SK-N-SH (cell line): Measurements from ENCODE around the gene SLC9A7. TPM values are rescaled to one million over a fixed set of nuclear protein-coding genes. Genes with fewer than 3 reads are reported as not detected.

Experiments used
- CTCF ChIA-PET: fragments of 300-600, 350-600 bp; formaldehyde crosslinking; extraction: SDS; loops from one replicate; lab custom pipeline; 2021; lab: Yijun Ruan, JAX
- POLR2A ChIA-PET: fragments of 350-600 bp; sonication (Branson Sonifier 250); formaldehyde crosslinking; extraction: SDS; loops from one replicate; lab custom pipeline; 2020; ENCODE audit warnings: antibody characterized with exemption, inconsistent platforms; lab: Yijun Ruan, JAX
- DNase-seq: peaks from one replicate; pipeline ENCODE4 v3.0.0; 2012
- H2AFZ ChIP-seq: fragments of 200-600 bp; sonication (generic); 2 replicates; pipeline ENCODE4 v1.8.1; 2016; ENCODE audit warnings: antibody characterized with exemption, mild to moderate bottlenecking, low read depth
- H3F3A ChIP-seq: fragments of 200-600 bp; sonication (generic); replicated peaks from 2 replicates; pipeline ENCODE3; 2016; ENCODE audit warnings: antibody characterized with exemption, mild to moderate bottlenecking; ENCODE audit not compliant: insufficient read depth
- H3K27ac ChIP-seq, 2 experiments: fragments of 200-500 bp in 1 of 2; fragments of 200-600 bp in 1 of 2; sonication (Bioruptor generic) in 1 of 2; sonication (generic), shearing (Covaris generic) in 1 of 2; 2 replicates each; pipeline versions ENCODE4 v1.5.1 to v1.6.1; 2014 to 2016; ENCODE audit warnings: low read depth in 2 of 2, inconsistent platforms in 1 of 2, low read length in 1 of 2, mild to moderate bottlenecking in 1 of 2, mixed read lengths in 1 of 2
- H3K27me3 ChIP-seq: fragments of 200-600 bp; sonication (generic), shearing (Covaris generic); 2 replicates; pipeline ENCODE4 v1.6.1; 2016; ENCODE audit warnings: mixed run types; ENCODE audit not compliant: insufficient read depth
- H3K36me3 ChIP-seq, 2 experiments: fragments of 200-500 bp in 1 of 2; fragments of 200-600 bp in 1 of 2; sonication (Bioruptor generic) in 1 of 2; sonication (generic) in 1 of 2; replicated peaks in 1 of 2; 2 replicates each; pipeline versions ENCODE3 to v1.5.1; 2014 to 2016; ENCODE audit warnings: low read length in 1 of 2, mild to moderate bottlenecking in 1 of 2; ENCODE audit not compliant: insufficient read depth in 2 of 2, control insufficient read depth in 1 of 2
- H3K4me1 ChIP-seq, 2 experiments: fragments of 200-500 bp in 1 of 2; fragments of 200-600 bp in 1 of 2; sonication (Bioruptor generic) in 1 of 2; sonication (generic), shearing (Covaris generic) in 1 of 2; 2 replicates each; pipeline versions ENCODE4 v1.5.1 to v1.6.1; 2014 to 2016; ENCODE audit warnings: low read depth in 1 of 2, low read length in 1 of 2, mixed run types in 1 of 2; ENCODE audit not compliant: insufficient read depth in 2 of 2, control insufficient read depth in 1 of 2
- H3K4me2 ChIP-seq: fragments of 200-600 bp; sonication (generic), shearing (Covaris generic); 2 replicates; pipeline ENCODE4 v1.6.1; 2017; ENCODE audit warnings: mixed run types
- H3K4me3 ChIP-seq, 2 experiments: fragments of 200-500 bp in 1 of 2; fragments of 200-600 bp in 1 of 2; sonication (Bioruptor generic) in 1 of 2; sonication (generic), shearing (Covaris generic) in 1 of 2; 2 replicates each; pipeline versions ENCODE4 v1.5.1 to v1.8.1; 2014 to 2016; ENCODE audit warnings: low read depth in 2 of 2, inconsistent platforms in 1 of 2, low read length in 1 of 2, mild to moderate bottlenecking in 1 of 2, mixed read lengths in 1 of 2, moderate library complexity in 1 of 2
- H3K79me2 ChIP-seq: fragments of 200-600 bp; sonication (generic); 2 replicates; pipeline ENCODE4 v1.8.1; 2017; ENCODE audit warnings: mild to moderate bottlenecking; ENCODE audit not compliant: insufficient read depth
- H3K9ac ChIP-seq: fragments of 200-600 bp; sonication (generic); 2 replicates; pipeline ENCODE4 v1.6.1; 2017; ENCODE audit warnings: mixed run types
- H3K9me2 ChIP-seq: fragments of 200-600 bp; sonication (generic); 2 replicates; pipeline ENCODE4 v1.6.1; 2017; ENCODE audit warnings: mixed run types
- H3K9me3 ChIP-seq: fragments of 200-600 bp; sonication (generic); 2 replicates; pipeline ENCODE4 v1.6.1; 2017; ENCODE audit warnings: mixed run types, mild to moderate bottlenecking, moderate library complexity
- H4K20me1 ChIP-seq: fragments of 200-600 bp; sonication (generic); 2 replicates; pipeline ENCODE4 v1.6.1; 2017; ENCODE audit warnings: mild to moderate bottlenecking, mixed run types; ENCODE audit not compliant: insufficient read depth
- CHD2 ChIP-seq: fragments of 150-350 bp; IDR thresholded peaks from 2 replicates; pipeline ENCODE4 v1.6.1; 2018; ENCODE audit warnings: low read length; ENCODE audit not compliant: partially characterized antibody
- CTCF ChIP-seq: fragments of 200-600 bp; sonication (generic); IDR thresholded peaks from 2 replicates; pipeline ENCODE4 v1.6.1; 2017; ENCODE audit warnings: antibody characterized with exemption, mild to moderate bottlenecking, moderate library complexity
- ELF1 ChIP-seq: IDR thresholded peaks from 2 replicates; pipeline ENCODE4 v1.4.0; 2012
- EP300 ChIP-seq, 2 experiments: IDR thresholded peaks; 2 replicates each; pipeline versions ENCODE4 v1.4.0 to v1.6.1; 2012; ENCODE audit warnings: borderline replicate concordance in 1 of 2, low read depth in 1 of 2, low read length in 1 of 2
- EZH2phosphoT487 ChIP-seq: fragments of 200-600 bp; sonication (generic); IDR thresholded peaks from 2 replicates; pipeline ENCODE4 v1.6.1; 2017; ENCODE audit warnings: low read depth, mixed run types, mild to moderate bottlenecking, antibody characterized with exemption, moderate library complexity, borderline replicate concordance
- FOSL2 ChIP-seq: IDR thresholded peaks from 2 replicates; pipeline ENCODE4 v1.4.0; 2012; ENCODE audit warnings: low read depth, mild to moderate bottlenecking, moderate library complexity, borderline replicate concordance
- FOXJ3 ChIP-seq: sonication (generic); formaldehyde crosslinking; IDR thresholded peaks from 2 replicates; pipeline ENCODE4 v1.5.1; 2020; ENCODE audit warnings: mild to moderate bottlenecking, missing genetic modification reagents
- FOXM1 ChIP-seq: IDR thresholded peaks from 2 replicates; pipeline ENCODE4 v1.4.0; 2012; ENCODE audit warnings: low read depth, mild to moderate bottlenecking
- GATA2 ChIP-seq: sonication (generic); formaldehyde crosslinking; IDR thresholded peaks from 2 replicates; pipeline ENCODE4 v1.5.0; 2020; ENCODE audit warnings: mild to moderate bottlenecking, missing genetic modification reagents
- JUND ChIP-seq: IDR thresholded peaks from 2 replicates; pipeline ENCODE4 v1.4.0; 2012
- MAX ChIP-seq: IDR thresholded peaks from 2 replicates; pipeline ENCODE4 v1.4.0; 2012; ENCODE audit warnings: low read depth
- MEF2A ChIP-seq: IDR thresholded peaks from 2 replicates; pipeline ENCODE4 v1.4.0; 2012; ENCODE audit warnings: low read depth, borderline replicate concordance
- MXI1 ChIP-seq: IDR thresholded peaks from 2 replicates; pipeline ENCODE4 v1.6.1; 2012; ENCODE audit warnings: mild to moderate bottlenecking, low read depth, low read length, improper control_type of control experiment
- NFIC ChIP-seq: IDR thresholded peaks from 2 replicates; pipeline ENCODE4 v1.4.0; 2012; ENCODE audit warnings: borderline replicate concordance
- POLR2AphosphoS5 ChIP-seq: IDR thresholded peaks from 2 replicates; pipeline ENCODE4 v1.6.1; 2012; ENCODE audit warnings: low read depth, low read length
- RAD21 ChIP-seq: IDR thresholded peaks from 2 replicates; pipeline ENCODE4 v1.6.1; 2012; ENCODE audit warnings: mild to moderate bottlenecking, low read length
- RCOR1 ChIP-seq: fragments of 150-350 bp; IDR thresholded peaks from 2 replicates; pipeline ENCODE4 v1.6.1; 2017; ENCODE audit warnings: antibody characterized with exemption, low read length
- RFX5 ChIP-seq: IDR thresholded peaks from 2 replicates; pipeline ENCODE4 v1.6.1; 2012; ENCODE audit warnings: mild to moderate bottlenecking, improper control_type of control experiment, low read length
- SMC3 ChIP-seq: IDR thresholded peaks from 2 replicates; pipeline ENCODE4 v1.6.1; 2012; ENCODE audit warnings: low read depth, low read length, improper control_type of control experiment
- TCF12 ChIP-seq: IDR thresholded peaks from 2 replicates; pipeline ENCODE4 v1.4.0; 2012
- USF1 ChIP-seq: IDR thresholded peaks from 2 replicates; pipeline ENCODE4 v1.4.0; 2012; ENCODE audit warnings: low read depth, borderline replicate concordance
- YY1 ChIP-seq: IDR thresholded peaks from 2 replicates; pipeline ENCODE4 v1.4.0; 2012; ENCODE audit warnings: low read depth, mild to moderate bottlenecking
- WGBS: methylation state at CpG from one replicate; pipeline ENCODE4 v1.1.6; 2017; ENCODE audit warnings: low lambda C conversion rate; 5-methylcytosine and 5-hydroxymethylcytosine counted together
- polyA plus RNA-seq, 3 experiments: library from polyadenylated mRNA; depleted of rRNA; stranded (reverse); fragments of >200 nt; gene quantifications; 2 replicates each; pipeline ENCODE4 v1.2.3, GENCODE V29; 2012

SLC9A7 gene
- polyA plus RNA-seq, 1 of the 3 experiments (the other 2 are of a cell fraction): 10.5 TPM

- no peaks in the 10 kb centered on the region for H3K36me3 ChIP-seq
- H3K27ac ChIP-seq: no peak overlapping the region; a peak in 1 of 4 replicates
- no peak overlapping the region for H3K4me3 ChIP-seq
- H3K9me2 ChIP-seq: no peaks in the 10 kb centered on the region
- no peaks in the 10 kb centered on the region for H3K9me3 ChIP-seq
- no peak overlapping the region for H3K9ac ChIP-seq
- peaks cover 0 to 7% of the 10 kb centered on the region in 2 experiments; a peak in 1 of 4 replicates for H3K4me1 ChIP-seq
- peak; percentile 22 for DNase-seq
- H3K4me2 ChIP-seq: no peak overlapping the region
- H3K79me2 ChIP-seq: no peaks in the 10 kb centered on the region
- H2AFZ ChIP-seq: no peak overlapping the region
- no peaks in the 10 kb centered on the region for H4K20me1 ChIP-seq
- H3F3A ChIP-seq: peaks cover 3% of the 10 kb centered on the region
- WGBS: 49% methylated on average over 10 of the region's 10 CpGs
- ChIA-PET CTCF (interaction anchor here (1.4 to 1.5 kb wide), 2 partner anchors 9 to 16 kb away, joined by 3 to 8 read pairs; no protein-coding TSS in a partner anchor), POLR2A (no interaction called here)
- no peaks in the 10 kb centered on the region for H3K27me3 ChIP-seq
- TF ChIP-seq ELF1 (no peak), FOXM1 (no peak), EP300 (IDR thresholded peaks at IDR 0.05; ENCODE audit: borderline replicate concordance in 1 of 2, low read depth in 1 of 2, low read length in 1 of 2) (peak in 1 of 2 experiments; percentile 32; a peak in 1 of 4 replicates), GATA2 (CRISPR knock-in tag) (peak; percentile 81), RCOR1 (peak; percentile 52; the same call in 1 of the 2 replicates), FOSL2 (no peak), CTCF (no peak), POLR2AphosphoS5 (no peak), FOXJ3 (0 out of 2 replicates have a peak, but pooled peaks have one; percentile 41), EZH2phosphoT487 (no peak), MAX (no peak), YY1 (no peak)
Measured at GRCh38 chrX:46662188-46662958, 96.5 kb downstream of the SLC9A7 start.

GRCh38 chrX:46653482-46653881 lies 105.4 kb downstream of the SLC9A7 start:
- POLR2A ChIA-PET: no interaction called here
- Histone ChIP-seq H4K20me1 (no peaks in the 10 kb centered on the region), H3F3A (no peaks in the 10 kb centered on the region), H3K9ac (no peak overlapping the region), H3K9me3 (no peaks in the 10 kb centered on the region), H2AFZ (no peak overlapping the region), H3K36me3 (no peaks in the 10 kb centered on the region), H3K4me2 (no peak overlapping the region), H3K4me1 (peaks cover 0 to 4% of the 10 kb centered on the region in 2 experiments; a peak in 1 of 4 replicates), H3K79me2 (no peaks in the 10 kb centered on the region), H3K9me2 (no peaks in the 10 kb centered on the region), H3K4me3 (no peak overlapping the region), H3K27ac (no peak overlapping the region), H3K27me3 (no peaks in the 10 kb centered on the region; the same call in 1 of the 2 replicates)
- peak; percentile 34 for DNase-seq
- CTCF ChIA-PET: interaction anchor here (0.6 to 1.5 kb wide), 5 partner anchors 9 to 440 kb away, joined by 3 to 8 read pairs (median 4); no protein-coding TSS in a partner anchor
- 43% methylated on average over 6 of the region's 6 CpGs for WGBS
- TF ChIP-seq EZH2phosphoT487 (no peak), TCF12 (no peak), CTCF (peak; percentile 43), SMC3 (peak; percentile 28; the same call in 1 of the 2 replicates), MEF2A (no peak), RCOR1 (no peak), NFIC (no peak), RAD21 (peak; percentile 52), FOXM1 (no peak), MXI1 (no peak), RFX5 (no peak), CHD2 (no peak), USF1 (no peak), FOSL2 (no peak), JUND (no peak), GATA2 (CRISPR knock-in tag) (no peak)
